Renal cortical epithelial cell (primary cell): ENCODE measurements around the gene CNTN5. TPM values are rescaled to one million over a fixed set of nuclear protein-coding genes. Genes with fewer than 3 reads are reported as not detected.

Experiments used
- DNase-seq: peaks from one replicate; pipeline ENCODE4 v3.0.0-alpha.2; 2011; ENCODE audit warnings: low read depth
- total RNA-seq: library from RNA; depleted of rRNA; stranded (reverse); fragments of >200 nt; gene quantifications from 2 replicates; pipeline ENCODE4 v1.2.3, GENCODE V29; 2014

Gene CNTN5
- total RNA-seq, 1 donor from 2014 or later = 0.10 TPM

DNA sequence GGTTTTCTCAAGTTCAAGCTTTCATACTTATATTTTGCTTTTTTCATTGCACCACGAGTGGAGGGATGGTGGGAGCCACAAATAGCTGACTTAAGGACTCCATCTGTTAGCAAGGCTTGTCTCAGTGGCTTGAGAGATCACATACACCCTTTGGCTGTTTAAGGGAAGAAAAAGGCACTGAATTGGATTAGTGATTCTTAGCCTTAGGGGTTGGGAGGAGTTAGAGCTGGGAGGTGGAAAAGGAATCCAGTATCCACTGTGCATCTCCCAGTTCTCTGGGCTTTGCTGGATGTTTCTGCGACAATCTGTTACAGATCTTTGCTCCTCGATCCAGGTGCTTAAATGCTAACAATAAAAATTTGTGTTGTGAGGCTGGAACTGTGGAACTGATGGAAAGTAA, 593.6 kb downstream of the CNTN5 start:
- no peak for DNase-seq

DNA sequence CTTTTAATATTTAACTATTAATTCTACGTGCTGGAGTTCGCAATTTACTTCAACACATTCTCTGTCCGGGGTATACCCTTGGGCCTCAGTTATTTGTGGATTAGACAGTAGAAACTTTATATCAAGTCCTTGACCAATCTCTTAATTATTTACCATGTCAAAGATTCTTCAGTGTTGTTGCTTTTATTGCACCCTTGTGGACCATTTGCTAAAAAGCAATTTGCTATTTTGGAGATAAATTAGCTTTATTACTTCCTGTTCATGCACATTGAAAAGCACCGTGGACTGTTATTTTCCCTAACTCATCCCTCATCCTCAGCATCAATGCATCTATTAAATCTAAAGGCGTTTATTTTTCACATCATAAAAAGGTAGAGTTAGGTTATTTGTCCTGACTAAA, 609.9 kb downstream of the CNTN5 start:
- DNase-seq = peak; percentile 2

DNA sequence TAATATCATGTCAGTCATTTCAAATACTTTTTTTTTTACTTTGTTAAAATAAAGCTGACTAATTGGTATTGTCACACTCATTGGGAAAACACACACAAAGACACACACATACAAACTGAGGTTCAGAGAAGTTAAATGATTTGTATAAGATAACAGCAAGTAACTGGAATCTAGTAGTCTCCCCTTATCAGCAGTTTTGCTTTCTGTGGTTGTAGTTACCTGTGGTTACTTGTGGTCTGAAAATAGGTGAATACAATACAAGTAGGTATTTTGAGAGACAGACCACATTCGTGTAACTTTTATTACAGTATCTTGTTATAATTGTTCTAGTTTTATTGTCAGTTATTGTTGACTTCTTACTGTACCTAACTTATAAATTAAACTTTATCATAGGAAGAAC, 610.9 kb downstream of the CNTN5 start:
- no peak for DNase-seq

DNA sequence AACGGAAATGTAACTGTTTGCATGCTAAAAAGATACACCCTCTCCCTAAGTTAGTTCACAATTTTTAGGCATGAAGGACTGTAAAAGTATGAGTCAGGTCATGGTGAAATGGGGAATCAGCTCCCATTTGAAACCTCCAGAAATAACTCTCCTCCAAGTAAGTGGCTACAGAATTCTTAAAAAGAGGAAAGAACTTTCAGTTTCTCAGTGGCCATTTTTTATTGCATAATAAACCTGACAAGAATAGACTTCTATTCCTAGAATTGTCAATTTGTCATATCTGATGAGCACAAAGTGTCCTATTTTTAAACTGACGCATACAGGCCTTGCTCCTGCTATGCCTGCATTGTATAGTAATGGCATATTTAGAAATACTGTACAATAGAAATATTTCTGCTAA, 612.2 kb downstream of the CNTN5 start:
- no peak for DNase-seq

DNA sequence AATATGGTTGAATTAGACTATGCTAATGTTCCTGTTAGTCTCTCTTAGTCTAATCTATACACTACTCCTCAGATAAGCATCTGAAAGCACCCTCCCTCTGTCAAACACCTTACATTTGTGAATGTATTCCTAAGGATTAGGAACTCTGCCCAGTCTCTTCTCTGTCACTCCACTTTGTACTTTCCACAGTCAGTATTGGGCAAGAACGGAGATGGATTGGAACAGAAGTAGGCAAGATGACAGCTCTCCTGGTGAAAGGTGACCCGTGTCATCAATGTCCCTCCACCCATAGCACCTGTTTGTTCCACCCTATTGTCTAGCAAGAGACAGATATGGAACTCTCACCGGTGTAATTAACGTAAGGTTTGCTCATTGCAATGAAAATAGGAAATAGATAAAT, 613.8 kb downstream of the CNTN5 start:
- DNase-seq = no peak

DNA sequence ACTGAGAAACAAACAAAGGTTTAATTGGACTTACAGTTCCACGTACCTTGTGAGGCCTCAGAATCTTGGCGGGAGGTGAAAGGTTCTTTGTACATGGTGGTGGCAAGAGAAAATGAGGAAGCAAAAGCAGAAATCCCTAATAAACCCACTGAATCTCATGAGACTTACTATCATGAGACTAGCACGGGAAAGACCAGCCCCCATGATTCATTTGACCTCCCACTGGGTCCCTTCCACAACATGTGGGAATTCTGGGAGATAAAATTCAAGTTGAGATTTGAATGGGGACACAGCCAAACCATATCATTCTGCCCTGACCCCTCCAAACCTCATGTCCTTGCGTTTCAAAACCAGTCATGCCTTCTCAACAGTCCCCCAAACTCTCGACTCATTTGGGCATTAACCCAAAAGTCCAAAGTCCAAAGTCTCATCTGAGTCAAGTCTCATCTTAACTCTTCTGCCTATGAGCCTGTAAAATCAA, 617.4 kb downstream of the CNTN5 start:
- DNase-seq = no peak

DNA sequence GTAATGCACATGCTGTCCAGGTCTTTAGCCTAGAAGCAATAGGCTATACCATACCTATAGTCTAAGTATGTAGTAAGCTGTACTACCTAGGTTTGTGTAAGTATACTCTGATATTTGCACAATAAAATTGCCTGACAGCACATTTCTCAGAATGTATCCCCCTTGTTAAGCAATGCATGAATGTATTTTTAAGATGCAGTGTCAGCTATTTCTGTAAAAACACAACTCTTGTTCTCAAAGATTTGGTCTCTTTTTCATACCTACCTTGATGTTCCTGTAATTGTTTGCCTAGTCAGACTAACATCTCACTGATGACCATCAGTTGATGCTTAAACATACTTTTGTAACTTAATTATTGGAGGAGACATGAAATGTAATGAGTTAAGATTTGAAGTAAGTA, 619.9 kb downstream of the CNTN5 start:
- no peak for DNase-seq

DNA sequence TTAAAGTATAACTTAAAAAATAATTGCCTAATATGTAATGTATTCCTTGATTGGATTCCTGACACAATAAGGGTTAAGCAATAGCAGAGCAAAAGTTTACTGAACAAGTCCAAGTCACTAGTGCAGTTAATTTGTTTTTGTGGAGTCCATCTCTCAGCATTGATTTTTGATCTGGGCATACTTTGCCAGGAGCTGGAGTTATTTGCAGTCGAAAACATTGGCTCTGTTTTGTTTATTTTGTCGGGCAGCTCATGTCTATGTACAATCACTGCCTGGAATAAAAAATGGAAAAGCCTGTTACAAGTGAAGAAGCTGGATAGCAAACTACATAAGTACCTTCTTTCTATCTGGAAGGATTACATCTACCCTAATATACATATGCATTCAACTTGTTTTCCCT, 625.2 kb downstream of the CNTN5 start:
- no peak for DNase-seq

DNA sequence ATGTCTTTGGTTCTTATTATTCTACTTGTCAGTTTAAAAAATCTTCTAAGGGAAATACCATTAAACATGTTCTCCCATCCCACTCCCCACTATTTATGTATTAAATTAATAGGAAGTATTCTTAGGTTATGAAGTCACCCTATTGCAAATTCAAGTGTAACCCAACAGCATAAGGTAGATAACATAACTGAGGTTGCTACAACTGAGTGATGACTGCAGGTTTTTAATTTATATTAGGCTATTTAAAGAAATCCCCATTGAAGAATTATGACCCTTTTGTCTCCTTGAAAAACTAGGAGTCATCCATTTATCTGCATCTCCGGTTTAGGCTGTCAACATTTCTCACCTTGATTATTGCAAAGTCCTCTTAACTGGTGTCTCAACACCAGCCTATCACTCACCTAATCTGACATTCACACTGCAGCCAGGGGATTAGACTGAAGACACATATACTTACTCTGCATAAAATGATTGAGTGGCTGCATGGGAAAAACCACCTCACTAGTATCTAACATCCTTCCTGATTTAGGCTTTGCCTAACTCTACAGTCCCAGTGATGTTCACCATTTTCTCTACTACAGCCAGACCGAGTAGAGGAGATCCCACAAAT, 649.4 kb downstream of the CNTN5 start:
- DNase-seq = no peak

DNA sequence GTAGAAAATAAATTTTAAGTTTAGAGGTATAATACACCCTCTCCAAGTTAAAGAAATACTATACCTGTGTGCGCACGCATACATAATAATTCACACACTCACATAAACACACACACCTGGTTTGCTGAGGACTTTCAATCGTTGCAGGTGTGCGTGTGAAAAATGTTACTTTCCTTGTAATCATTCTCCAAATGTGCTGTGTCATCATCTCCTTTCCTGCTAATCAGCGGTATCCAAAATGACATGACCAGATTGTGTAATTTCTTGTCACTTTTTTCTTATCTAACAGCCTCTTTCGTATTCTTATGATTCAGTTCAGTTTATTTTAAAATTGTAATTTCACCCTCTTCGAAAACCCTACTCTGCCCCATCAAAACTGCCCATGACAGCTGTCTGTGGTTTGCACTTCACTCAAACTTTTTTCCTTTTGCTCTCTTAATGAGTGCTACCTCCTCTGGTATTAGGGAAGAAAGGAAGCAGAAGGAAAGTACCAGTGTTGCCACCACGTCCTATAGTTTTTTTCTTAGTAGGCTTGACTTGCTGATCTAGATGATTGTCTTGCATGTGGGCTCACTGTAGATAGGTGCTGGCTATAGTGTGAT, 651.2 kb downstream of the CNTN5 start:
- DNase-seq = no peak

DNA sequence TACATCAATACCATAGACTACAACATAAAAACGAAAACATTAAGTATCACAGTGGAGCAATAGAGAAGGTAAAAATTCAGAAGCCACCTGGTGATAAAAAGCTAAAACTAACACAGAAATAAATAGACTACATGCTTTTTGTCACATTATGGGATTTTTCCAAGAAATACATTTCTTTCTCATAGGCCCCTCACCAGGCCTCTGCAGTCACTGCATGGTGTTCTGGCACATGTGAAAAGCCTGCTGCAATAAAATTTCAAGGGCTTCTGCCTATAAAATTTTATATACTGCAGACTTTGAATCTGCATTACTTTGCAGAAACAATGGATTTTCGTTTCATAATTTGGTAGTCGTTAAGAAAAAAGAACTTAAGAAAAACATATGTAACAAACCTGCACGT, 655.5 kb downstream of the CNTN5 start:
- DNase-seq = no peak

DNA sequence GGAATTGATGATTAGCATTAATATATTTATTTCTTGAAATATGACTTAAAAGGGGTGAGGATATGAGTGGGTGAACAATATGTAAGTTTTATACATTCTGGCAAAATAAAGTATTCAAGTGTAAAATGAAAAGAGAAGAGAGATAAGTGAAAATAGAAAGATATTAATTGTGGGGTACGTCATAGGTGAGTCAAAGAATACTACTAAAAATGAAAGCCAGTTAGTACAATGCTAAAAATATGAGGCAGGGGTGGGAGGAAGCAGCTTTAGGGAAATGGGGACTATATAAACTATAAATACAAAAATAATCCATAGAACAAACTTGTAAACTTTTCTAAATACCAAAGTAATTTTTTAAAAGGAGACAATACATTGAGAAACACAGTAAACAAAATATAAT, 661.4 kb downstream of the CNTN5 start:
- DNase-seq = no peak

DNA sequence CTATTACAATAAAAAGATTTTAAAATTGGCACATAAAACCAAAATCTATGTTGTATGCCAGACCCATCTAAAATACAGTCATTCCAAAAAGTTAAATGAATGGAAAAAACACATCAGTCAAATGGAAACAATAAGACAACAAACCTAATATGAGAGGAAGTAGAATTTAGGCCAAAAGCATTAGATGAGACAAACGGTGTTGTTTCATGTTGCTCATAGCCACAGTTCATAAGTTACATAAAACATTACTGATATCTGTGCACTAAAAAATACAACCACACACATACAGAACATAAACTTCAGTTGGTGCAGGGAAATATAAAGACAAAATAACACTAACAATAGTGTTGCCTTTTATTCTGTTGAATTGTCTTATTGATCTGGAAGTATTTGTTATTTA, 661.9 kb downstream of the CNTN5 start:
- no peak for DNase-seq

DNA sequence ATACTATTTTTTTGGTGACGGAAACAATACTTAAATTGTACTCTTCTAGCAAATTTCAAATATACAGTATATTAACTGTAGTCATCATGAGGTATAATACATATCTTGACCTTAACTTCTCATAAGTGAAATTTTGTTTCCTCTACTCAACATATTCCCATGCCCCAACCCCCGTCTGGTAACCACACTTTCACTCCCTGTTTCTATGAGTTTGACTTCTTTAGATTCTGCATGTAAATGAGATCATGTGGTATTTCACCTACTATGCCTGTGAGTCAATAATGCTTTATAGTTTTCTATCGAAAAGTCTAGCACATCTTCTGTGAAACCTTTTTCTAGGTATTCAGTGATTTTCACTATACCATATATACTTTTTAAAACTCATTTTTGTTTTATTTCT, 663.2 kb downstream of the CNTN5 start:
- no peak for DNase-seq

DNA sequence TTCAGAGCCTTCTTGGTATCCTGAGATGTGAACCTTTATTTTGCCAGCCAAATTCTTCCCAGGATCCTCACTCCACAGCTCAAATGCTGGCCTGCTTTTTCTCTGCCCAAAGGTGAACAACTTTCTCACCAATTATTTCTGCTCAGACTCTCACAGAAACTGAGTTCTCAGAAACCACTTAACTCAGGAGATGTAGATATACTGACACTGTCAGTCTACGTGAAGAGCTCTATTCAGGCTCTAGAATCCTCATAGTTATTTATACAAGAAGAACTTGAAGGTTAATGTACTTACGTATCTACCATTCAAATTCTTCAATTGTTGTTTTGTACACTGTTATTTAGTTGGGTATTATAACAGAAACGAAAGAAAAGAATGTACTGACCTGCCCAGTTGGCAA, 666.1 kb downstream of the CNTN5 start:
- no peak for DNase-seq

DNA sequence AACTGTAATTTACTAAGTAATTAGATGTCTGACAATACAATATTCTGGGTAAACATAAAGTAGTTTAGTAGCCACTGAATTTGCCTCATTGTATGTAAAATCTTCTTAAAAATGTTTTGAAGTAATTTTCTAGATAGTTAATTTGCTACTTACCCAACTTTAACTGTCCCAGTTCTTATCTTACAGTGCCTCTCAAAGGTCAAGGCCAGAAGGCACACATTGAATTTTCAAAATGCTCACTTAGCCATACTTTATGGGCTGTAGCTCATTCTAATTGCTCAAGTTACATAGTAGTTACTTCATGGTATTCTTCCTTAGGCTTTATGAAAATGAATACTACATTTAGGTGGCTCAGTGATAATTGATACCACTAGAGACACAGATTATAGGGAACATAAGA, 666.6 kb downstream of the CNTN5 start:
- no peak for DNase-seq

DNA sequence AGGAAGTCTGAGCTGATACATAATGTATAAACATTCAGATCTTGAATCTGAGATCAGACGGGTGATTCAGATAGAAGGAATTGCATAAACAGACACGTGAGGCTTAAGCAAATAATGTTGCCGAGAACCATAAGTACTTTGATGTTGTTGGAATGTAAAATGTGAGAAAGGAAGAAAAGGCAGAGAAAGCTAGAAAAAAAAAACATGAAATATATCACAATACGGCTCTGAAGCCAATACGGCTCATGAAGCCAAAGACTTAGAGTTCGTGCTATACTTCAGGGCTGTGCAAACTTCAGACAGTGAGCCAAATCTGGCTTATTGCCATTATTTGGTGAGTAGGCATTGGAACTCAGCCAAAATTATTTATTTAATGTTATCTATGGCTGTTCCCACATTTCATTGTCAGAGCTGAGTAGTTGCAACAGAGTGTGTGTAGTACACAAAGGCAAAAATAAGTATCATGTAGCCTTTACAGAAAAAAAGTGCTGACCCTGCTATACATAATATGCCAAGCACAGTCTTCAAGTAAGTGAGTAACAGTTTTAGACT, 673.3 kb downstream of the CNTN5 start:
- peak; percentile 18 for DNase-seq

DNA sequence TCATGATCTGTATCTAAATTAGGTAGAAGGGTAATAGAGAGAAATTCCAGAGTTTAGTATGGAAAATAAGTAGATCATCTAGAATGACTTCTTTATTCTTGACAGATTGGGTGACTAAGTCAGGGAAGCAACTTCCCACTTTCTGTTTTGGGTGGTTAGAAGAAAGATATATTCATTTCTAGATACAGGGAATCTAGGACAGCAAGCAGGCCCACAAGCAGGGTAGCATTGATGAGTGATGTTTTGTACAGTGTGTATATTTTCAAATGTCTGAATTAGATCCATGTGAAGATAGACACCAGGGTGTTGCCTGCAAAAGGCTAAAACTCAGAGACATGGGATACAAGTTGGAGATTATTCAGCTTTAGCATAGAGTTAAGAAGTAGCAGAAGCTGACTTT, 674.4 kb downstream of the CNTN5 start:
- no peak for DNase-seq

DNA sequence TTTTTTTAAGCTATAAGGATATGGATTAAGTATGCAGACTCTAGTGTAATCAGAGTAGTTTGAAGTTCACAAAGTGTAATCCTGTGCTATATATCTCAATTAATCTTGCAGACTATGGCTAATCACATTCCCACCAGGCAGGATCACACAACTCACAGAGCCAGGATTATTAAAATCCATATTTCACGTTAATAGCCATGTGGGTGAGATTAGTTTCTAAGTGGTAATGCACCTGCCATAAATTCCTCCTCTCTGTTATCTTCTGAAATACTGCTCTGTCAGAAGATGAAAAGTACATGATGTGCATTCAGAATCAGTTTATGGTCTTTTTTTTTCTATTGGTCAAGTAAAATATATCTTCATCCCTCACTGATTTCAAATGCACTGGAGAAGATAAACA, 686.1 kb downstream of the CNTN5 start:
- DNase-seq = no peak

DNA sequence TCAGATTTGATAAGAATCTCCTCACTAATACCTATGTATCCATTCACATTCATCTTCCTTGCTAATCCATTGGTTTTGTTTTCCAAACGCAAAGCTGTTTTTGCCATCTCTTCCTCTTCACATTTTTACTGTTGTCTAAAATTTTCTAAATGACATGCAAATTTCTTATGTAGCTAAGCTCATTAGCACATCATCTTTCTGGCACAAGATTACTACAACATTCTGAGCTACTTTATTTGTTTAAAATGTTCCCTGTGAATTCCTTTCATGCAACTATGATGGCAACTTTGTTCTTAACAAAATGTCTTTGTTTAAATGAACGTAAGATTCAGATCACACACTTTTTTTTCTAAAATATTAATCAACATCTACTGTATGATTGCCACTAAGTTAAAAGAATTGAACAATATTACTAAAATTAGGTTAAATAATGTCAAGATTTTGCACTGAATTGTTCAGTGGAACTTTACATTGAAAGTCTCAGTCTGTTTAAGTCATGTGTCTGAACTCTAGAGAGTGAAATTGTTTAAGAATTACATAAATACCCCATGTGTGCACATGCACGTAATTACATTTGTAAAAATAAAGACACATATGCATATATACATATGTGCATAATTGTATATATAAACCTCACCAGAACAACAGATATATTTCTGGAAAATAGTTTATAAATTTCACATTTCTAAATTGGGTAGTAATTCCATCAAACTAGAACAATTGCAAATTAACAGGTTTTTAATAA, 688.4 kb downstream of the CNTN5 start:
- no peak for DNase-seq

DNA sequence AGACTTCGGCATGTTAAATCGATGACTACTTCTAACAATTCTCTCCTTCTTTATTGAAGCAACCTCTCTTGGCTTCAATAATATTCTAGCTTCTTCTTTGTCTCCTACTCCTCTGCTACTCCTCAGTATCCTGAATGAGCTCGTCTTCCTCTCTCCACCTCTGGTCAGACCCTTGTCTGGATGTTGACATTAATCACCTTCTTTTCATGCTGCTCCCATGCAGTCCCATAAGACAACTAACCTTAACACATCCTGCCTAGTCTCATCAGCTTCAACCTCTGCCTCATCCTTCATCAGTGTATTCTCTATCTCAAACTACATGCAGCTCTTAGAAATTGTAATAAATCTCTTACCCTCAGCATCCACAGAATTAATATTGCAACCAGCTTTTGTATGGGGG, 695.6 kb downstream of the CNTN5 start:
- DNase-seq = no peak

DNA sequence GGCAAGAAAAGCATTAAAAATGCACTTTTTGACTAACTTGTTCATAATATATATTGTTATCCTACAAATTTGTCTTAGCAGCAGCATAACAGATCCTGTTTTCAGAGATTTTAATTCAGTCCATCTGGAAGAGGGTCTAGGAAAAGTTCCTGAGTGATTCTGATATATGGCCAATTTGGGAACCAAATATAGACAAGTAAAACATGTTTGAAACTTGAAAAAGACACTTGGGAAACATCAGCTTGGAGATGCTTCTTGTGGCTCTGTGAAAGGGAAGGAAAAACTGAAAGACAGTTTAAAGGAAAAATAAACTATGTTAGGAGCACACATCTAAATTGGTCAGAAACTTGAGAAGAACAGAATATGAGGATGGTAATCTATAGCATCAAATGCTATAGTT, 697.5 kb downstream of the CNTN5 start:
- no peak for DNase-seq

DNA sequence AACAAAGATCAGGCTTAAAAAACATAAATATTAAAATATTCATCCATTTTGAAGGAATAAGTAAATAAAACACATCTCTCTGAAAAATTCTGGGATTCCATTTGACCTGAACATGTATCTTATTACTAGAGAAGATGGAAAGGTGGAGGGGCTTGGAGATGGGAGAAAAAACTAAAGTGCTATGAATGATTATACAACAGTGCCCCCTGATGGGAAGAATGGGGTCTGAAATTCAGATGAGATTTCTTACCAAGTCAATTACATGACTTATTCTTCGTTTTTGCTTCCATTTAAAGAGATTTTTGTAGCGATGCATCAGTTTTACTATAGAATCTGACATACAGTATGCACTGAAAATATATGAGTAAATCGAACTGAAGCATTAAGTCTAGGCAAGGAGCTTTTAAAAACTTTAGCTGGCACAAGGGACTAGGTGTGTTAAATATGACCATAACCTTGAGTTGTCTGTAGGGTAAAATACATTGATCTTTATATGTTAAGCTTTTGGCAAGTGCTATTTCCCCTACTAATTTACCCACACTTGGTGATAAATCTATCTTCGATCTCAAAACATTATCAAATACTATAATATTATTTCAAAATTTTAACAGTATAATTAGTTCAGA, 718.8 kb downstream of the CNTN5 start:
- peak; percentile 34 for DNase-seq
